Upper lobe of left lung (tissue), 4 donors: ENCODE results near the gene CSH2.
"Not testable (repeated sequence)": the region's sequence is repeated elsewhere in the genome, so short reads cannot be mapped to it uniquely, and the experiment has no call there.

Experiments
- POLR2A ChIP-seq, 4 donors: fragments of 450-650 bp; IDR thresholded peaks; one replicate each; pipeline ENCODE4 v1.5.1; 2016 to 2017; ENCODE audit warnings: antibody characterized with exemption in 4 of 4, mild to moderate bottlenecking in 2 of 4
- POLR2AphosphoS5 ChIP-seq, 2 donors: sonication (generic); formaldehyde crosslinking; IDR thresholded peaks; one replicate each; pipeline ENCODE4 v1.5.1; 2017; ENCODE audit warnings: antibody characterized with exemption in 2 of 2
- TF ChIP-seq, protein P1 (sequence below), 6 experiments: fragments of 450-650 bp in 4 of 6; fragments of 200-600 bp in 2 of 6; sonication (generic) in 2 of 6; IDR thresholded peaks; one replicate each; pipeline ENCODE4 v1.5.1; 2016 to 2019; ENCODE audit warnings: antibody characterized with exemption in 6 of 6

DNA sequence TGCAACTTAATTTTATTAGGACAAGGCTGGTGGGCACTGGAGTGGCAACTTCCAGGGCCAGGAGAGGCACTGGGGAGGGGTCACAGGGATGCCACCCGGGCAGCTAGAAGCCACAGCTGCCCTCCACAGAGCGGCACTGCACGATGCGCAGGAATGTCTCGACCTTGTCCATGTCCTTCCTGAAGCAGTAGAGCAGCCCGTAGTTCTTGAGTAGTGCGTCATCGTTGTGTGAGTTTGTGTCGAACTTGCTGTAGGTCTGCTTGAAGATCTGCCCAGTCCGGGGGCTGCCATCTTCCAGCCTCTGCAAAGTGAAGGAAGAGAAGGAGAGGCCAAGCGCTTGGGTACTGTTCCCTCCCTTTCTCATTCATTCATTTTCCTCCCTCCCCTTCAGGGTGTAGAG, 43.7 kb upstream of the CSH2 start:
- TF ChIP-seq POLR2A, POLR2AphosphoS5 (IDR thresholded peaks at IDR 0.05): not testable (repeated sequence)
- TF ChIP-seq, protein P1, sequence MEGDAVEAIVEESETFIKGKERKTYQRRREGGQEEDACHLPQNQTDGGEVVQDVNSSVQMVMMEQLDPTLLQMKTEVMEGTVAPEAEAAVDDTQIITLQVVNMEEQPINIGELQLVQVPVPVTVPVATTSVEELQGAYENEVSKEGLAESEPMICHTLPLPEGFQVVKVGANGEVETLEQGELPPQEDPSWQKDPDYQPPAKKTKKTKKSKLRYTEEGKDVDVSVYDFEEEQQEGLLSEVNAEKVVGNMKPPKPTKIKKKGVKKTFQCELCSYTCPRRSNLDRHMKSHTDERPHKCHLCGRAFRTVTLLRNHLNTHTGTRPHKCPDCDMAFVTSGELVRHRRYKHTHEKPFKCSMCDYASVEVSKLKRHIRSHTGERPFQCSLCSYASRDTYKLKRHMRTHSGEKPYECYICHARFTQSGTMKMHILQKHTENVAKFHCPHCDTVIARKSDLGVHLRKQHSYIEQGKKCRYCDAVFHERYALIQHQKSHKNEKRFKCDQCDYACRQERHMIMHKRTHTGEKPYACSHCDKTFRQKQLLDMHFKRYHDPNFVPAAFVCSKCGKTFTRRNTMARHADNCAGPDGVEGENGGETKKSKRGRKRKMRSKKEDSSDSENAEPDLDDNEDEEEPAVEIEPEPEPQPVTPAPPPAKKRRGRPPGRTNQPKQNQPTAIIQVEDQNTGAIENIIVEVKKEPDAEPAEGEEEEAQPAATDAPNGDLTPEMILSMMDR (IDR thresholded peaks at IDR 0.05): not testable (repeated sequence)
